Parathyroid adenoma (tissue), 2 donors: Measurements from ENCODE around the gene PPP1R14B.

Experiments
- H2AFZ ChIP-seq: fragments of 300-600 bp; sonication (generic); one replicate; pipeline ENCODE4 v1.7.0; 2017; ENCODE audit warnings: antibody characterized with exemption, mild to moderate bottlenecking
- H3K27ac ChIP-seq: fragments of 300-600 bp; sonication (generic); one replicate; pipeline ENCODE4 v1.7.0; 2017
- H3K27me3 ChIP-seq: fragments of 300-600 bp; sonication (generic); one replicate; pipeline ENCODE4 v1.7.0; 2017; ENCODE audit warnings: low read length; ENCODE audit not compliant: control insufficient read depth, insufficient read depth
- H3K36me3 ChIP-seq: fragments of 300-600 bp; sonication (generic); one replicate; pipeline ENCODE4 v1.7.0; 2017; ENCODE audit warnings: low read length; ENCODE audit not compliant: control insufficient read depth, insufficient read depth
- H3K4me1 ChIP-seq: fragments of 300-600 bp; sonication (generic); one replicate; pipeline ENCODE4 v1.7.0; 2017; ENCODE audit warnings: control low read depth
- H3K4me2 ChIP-seq: fragments of 300-600 bp; sonication (generic); one replicate; pipeline ENCODE4 v1.7.0; 2017; ENCODE audit warnings: low read length
- H3K4me3 ChIP-seq: fragments of 300-600 bp; sonication (generic); one replicate; pipeline ENCODE4 v1.7.0; 2017; ENCODE audit warnings: low read depth, low read length
- H3K79me2 ChIP-seq: fragments of 300-600 bp; sonication (generic); one replicate; pipeline ENCODE4 v1.7.0; 2017; ENCODE audit warnings: control low read depth
- H3K9ac ChIP-seq: fragments of 300-600 bp; sonication (generic); one replicate; pipeline ENCODE4 v1.7.0; 2017; ENCODE audit warnings: mild to moderate bottlenecking
- H3K9me3 ChIP-seq: fragments of 300-600 bp; sonication (generic); one replicate; pipeline ENCODE4 v1.7.0; 2017; ENCODE audit warnings: low read length; ENCODE audit not compliant: control insufficient read depth
- CTCF ChIP-seq: fragments of 300-600 bp; sonication (generic); IDR thresholded peaks from one replicate; pipeline ENCODE4 v1.7.0; 2017; ENCODE audit warnings: antibody characterized with exemption, mild to moderate bottlenecking
- donor health status: primary hyperparathyroidism.

PPP1R14B gene

GRCh38 chr11:64230171-64230984 lies 16.4 kb downstream of the PPP1R14B start, which contains the start of gene DNAJC4:
Gene DNAJC4, plus strand, starts transcription at chr11:64230548. Its CDS starts 307 bp downstream, at chr11:64230855.
- H3K4me3 ChIP-seq = peak within 1 kb of the TSS; percentile 77
- peak within 1 kb of the TSS; percentile 46 for H3K9ac ChIP-seq
- H2AFZ ChIP-seq = peak within 1 kb of the TSS; percentile 76
- H3K27me3 ChIP-seq = no peaks in the 10 kb centered on the region
- peaks cover 7% of the 10 kb centered on the region for H3K4me1 ChIP-seq
- no peaks in the 10 kb centered on the region for H3K36me3 ChIP-seq
- peak within 1 kb of the TSS; percentile 89 for H3K4me2 ChIP-seq
- peak within 1 kb of the TSS; percentile 81 for H3K27ac ChIP-seq
- no peaks in the 10 kb centered on the region for H3K79me2 ChIP-seq
- no peaks in the 10 kb centered on the region for H3K9me3 ChIP-seq
- TF ChIP-seq CTCF = no peak

- peak overlapping the region; percentile 77 for H3K4me3 ChIP-seq
- H3K4me1 ChIP-seq = peaks cover 7% of the 10 kb centered on the region
- H3K79me2 ChIP-seq = no peaks in the 10 kb centered on the region
- H3K27me3 ChIP-seq = no peaks in the 10 kb centered on the region
- no peaks in the 10 kb centered on the region for H3K36me3 ChIP-seq
- H3K9ac ChIP-seq = no peak overlapping the region
- no peak for TF ChIP-seq CTCF
- peak overlapping the region; percentile 89 for H3K4me2 ChIP-seq
- no peaks in the 10 kb centered on the region for H3K9me3 ChIP-seq
- H2AFZ ChIP-seq = peak overlapping the region; percentile 76
- H3K27ac ChIP-seq = peak overlapping the region; percentile 81
Measured at GRCh38 chr11:64229744-64230170, 17.0 kb downstream of the PPP1R14B start.

- Histone ChIP-seq H3K36me3 (no peaks in the 10 kb centered on the region), H3K79me2 (no peaks in the 10 kb centered on the region), H3K9me3 (no peaks in the 10 kb centered on the region), H3K4me2 (no peak overlapping the region), H2AFZ (no peak overlapping the region), H3K4me3 (no peak overlapping the region), H3K27me3 (no peaks in the 10 kb centered on the region), H3K4me1 (peaks cover 7% of the 10 kb centered on the region), H3K27ac (no peak overlapping the region), H3K9ac (no peak overlapping the region)
- no peak for TF ChIP-seq CTCF
Measured at GRCh38 chr11:64229090-64229743, 17.5 kb downstream of the PPP1R14B start.

- Histone ChIP-seq H3K27ac (no peak overlapping the region), H3K9ac (no peak overlapping the region), H3K27me3 (no peaks in the 10 kb centered on the region), H3K36me3 (no peaks in the 10 kb centered on the region), H2AFZ (no peak overlapping the region), H3K4me1 (peaks cover 7% of the 10 kb centered on the region), H3K79me2 (no peaks in the 10 kb centered on the region), H3K9me3 (no peaks in the 10 kb centered on the region), H3K4me2 (peak overlapping the region; percentile 94), H3K4me3 (peak overlapping the region; percentile 85)
- TF ChIP-seq CTCF = no peak
Measured at GRCh38 chr11:64227405-64227956, 19.3 kb downstream of the PPP1R14B start.
